ENCODE data around the gene NOS3.
"Not testable (repeated sequence)": the region's sequence is repeated elsewhere in the genome, so short reads cannot be mapped to it uniquely, and the experiment has no call there.

The NOS3 gene

GRCh38 chr7:151003572-151003971, 12.8 kb downstream of the NOS3 start:
- no peak for DNase-seq

DNA sequence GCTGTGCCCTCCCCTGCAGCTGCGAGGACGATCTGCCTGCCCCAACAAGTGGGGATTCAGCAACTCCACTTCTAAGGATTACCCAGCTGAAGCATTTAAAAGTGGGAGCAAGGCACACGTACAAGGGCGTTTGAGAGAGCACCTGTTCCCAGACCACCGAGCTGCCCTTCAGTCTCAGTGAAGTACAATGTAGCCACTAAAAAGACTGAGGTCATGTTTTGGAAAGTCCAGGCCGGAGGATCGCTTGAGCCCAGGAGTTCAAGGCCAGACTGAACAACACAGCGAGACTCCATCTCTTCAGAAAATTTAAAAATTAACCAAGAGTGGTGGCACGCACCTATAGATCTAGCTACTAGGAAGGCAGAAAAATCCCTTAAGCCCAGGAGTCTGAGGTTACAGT, 14.7 kb downstream of the NOS3 start:
- no peak for DNase-seq

GRCh38 chr7:151006590-151007300, 15.9 kb downstream of the NOS3 start:
- no peak for DNase-seq

- no peak for DNase-seq
These were observed 16.7 kb downstream of the NOS3 start for GRCh38 chr7:151007469-151007898.

GRCh38 chr7:151008143-151008510, 17.3 kb downstream of the NOS3 start:
- peak; percentile 64 for DNase-seq

- DNase-seq: peak; percentile 95
These were observed 17.9 kb downstream of the NOS3 start for GRCh38 chr7:151008511-151009323.

DNA sequence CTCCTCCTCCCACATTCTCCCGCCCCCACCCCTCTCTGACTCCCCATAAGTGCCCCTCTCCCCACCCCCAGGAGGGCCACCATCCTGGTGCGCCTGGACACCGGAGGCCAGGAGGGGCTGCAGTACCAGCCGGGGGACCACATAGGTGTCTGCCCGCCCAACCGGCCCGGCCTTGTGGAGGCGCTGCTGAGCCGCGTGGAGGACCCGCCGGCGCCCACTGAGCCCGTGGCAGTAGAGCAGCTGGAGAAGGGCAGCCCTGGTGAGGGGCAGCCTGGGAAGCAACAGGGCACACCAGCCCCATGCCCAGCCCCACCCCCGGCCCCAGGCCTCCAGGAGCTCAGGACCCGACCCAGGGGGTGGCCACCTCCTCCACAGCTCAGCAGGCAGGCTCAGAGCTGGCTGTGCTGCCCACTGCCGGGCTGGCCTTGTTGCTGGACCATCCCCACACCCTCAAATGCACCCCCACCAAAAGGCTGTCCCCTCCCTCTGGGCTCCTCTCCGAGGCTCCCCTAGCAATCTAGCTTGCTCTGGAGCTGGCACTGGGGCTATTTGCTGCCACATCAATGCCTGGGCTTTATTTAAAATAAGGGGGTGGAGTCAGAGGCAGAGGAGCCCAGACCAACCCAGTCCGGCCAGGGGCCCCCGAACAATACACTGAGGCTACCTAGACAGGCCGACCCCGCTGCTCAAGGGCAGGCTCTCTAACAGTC, 18.7 kb downstream of the NOS3 start:
- peak; percentile 38 for DNase-seq

DNA sequence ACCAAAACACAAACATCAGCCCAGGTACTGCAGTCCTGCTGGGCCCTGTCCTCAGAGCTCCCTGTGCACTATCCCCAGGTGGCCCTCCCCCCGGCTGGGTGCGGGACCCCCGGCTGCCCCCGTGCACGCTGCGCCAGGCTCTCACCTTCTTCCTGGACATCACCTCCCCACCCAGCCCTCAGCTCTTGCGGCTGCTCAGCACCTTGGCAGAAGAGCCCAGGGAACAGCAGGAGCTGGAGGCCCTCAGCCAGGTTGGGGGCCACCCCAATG, 19.2 kb downstream of the NOS3 start:
- DNase-seq: no peak

DNA sequence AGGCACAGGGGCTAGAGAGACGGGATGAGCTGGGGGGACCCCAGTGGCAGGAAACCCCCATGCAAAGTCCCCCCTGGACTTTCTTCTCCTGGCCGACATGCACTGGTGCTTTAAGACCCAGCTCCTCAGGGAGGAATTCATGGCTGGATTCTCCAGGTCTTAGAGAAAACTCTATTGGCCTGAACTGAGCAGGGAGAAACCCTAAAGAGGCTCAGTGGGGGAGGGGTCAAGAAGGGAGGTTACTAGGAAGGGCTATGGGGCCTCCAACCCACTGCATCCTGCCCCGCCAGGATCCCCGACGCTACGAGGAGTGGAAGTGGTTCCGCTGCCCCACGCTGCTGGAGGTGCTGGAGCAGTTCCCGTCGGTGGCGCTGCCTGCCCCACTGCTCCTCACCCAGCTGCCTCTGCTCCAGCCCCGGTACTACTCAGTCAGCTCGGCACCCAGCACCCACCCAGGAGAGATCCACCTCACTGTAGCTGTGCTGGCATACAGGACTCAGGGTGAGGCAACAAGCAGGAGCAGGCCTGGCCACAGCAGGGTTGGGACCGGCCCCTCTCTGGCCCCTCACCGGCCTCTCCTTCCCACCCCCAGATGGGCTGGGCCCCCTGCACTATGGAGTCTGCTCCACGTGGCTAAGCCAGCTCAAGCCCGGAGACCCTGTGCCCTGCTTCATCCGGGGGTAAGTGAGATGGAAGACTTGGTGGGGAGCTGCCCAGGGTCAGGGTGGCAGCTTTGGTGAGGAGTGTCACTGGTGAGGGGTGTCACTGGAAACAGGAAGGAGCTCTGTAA, 19.7 kb downstream of the NOS3 start:
- peak; percentile 61 for DNase-seq

GRCh38 chr7:151011097-151011409, 20.2 kb downstream of the NOS3 start:
- no peak for DNase-seq

GRCh38 chr7:151011616-151012015, 20.8 kb downstream of the NOS3 start:
- not testable (repeated sequence) for DNase-seq

DNA sequence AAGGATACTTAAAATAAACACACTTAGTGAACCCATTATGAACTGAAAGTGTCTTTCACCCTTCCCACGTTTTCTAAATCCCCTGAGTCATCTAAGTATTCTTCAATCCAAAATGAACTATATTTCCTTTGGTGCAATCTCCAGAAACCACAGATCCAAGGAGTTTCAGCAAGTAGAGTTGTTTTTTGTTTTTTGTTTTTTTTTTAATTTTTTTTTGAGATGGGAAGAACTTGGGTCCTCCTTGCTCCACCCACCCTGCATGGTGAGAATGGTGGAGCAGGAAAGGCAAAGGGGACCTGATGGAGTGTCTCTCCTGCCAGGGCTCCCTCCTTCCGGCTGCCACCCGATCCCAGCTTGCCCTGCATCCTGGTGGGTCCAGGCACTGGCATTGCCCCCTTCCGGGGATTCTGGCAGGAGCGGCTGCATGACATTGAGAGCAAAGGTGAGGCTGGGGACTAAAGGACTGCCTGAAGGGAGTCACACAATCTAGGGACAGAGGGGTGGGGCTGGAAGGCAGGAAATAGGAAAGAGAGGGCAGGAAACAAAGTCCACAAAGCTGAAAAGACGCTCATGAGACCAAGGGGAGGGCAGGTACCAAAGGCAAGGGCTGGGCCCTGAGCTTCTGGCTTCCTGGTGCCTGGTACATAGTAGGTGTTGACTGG, 21.3 kb downstream of the NOS3 start:
- no peak for DNase-seq

- peak; percentile 27 for DNase-seq
These were observed 22.1 kb downstream of the NOS3 start for GRCh38 chr7:151012911-151013347.

GRCh38 chr7:151013356-151013732, 22.5 kb downstream of the NOS3 start:
- DNase-seq: no peak

DNA sequence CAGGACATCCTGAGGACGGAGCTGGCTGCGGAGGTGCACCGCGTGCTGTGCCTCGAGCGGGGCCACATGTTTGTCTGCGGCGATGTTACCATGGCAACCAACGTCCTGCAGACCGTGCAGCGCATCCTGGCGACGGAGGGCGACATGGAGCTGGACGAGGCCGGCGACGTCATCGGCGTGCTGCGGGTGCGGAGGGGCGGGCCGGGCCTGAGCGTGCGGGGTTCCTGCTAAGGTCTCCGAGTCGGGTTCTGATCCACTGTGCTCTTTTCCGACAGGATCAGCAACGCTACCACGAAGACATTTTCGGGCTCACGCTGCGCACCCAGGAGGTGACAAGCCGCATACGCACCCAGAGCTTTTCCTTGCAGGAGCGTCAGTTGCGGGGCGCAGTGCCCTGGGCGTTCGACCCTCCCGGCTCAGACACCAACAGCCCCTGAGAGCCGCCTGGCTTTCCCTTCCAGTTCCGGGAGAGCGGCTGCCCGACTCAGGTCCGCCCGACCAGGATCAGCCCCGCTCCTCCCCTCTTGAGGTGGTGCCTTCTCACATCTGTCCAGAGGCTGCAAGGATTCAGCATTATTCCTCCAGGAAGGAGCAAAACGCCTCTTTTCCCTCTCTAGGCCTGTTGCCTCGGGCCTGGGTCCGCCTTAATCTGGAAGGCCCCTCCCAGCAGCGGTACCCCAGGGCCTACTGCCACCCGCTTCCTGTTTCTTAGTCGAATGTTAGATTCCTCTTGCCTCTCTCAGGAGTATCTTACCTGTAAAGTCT, 23.1 kb downstream of the NOS3 start:
- DNase-seq: peak; percentile 94

DNA sequence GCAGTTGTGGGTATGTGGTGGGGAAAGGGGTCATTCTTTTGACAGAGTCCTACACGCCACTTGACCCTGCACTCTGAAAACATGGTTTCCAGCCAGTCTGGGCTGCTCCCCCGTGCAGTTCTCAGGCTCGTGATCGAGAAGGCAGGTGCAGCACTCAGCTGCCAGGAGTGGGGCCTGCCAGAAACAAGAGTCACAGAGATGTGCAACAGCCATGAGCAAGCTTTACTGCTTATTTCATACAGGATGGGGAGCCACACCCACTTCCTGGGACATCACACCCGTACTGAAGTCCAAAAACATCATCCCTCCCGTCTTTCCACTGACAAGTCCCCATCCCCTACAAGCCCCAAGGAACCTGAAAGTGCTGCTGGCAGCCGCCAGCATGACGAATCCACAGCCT, 24.1 kb downstream of the NOS3 start:
- DNase-seq: peak; percentile 45

DNA sequence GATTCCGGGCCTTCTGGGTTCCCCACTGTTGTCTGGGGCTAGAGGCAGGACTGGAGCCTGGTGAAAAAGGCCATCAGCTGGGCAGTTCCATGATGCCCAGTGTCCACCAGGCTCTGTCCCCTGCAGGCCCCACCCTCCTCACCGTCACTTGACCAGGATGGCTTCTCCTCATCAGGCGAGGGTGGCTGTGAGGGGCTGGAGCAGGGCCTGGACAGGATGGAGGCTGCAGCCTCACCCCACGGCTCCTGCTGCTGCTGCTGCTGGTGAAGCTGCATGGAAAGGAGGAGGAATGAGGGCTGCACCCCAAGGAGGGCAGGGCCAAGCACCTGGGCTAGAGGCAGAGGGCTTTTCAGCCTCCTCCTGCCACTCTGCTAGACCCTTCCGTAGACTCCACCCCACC, 25.1 kb downstream of the NOS3 start:
- DNase-seq: no peak

- DNase-seq: no peak
These were observed 25.7 kb downstream of the NOS3 start for GRCh38 chr7:151016505-151016904.

GRCh38 chr7:151016942-151017341, 26.1 kb downstream of the NOS3 start:
- DNase-seq: no peak

GRCh38 chr7:151017370-151017952, 26.6 kb downstream of the NOS3 start:
- DNase-seq: no peak

- peak; percentile 87 for DNase-seq
These were observed 27.2 kb downstream of the NOS3 start for GRCh38 chr7:151017953-151018420.
